Keratinocyte (primary cell): ENCODE results near the gene GNAS-AS1. TPM values are rescaled to one million over a fixed set of nuclear protein-coding genes. Genes with fewer than 3 reads are reported as not detected.

Experiments used
- DNase-seq: peaks from one replicate; pipeline ENCODE4 v3.0.0-alpha.2; 2011; ENCODE audit warnings: low read depth, missing footprints, low spot score
- FAIRE-seq: peaks from 2 replicates; lab custom pipeline; 2011; peaks lifted over from hg19 to GRCh38; lab: Jason Lieb, UNC
- H2AFZ ChIP-seq: 2 replicates; pipeline ENCODE4 v1.6.0; 2012; ENCODE audit warnings: low read length, control low read depth, inconsistent platforms; ENCODE audit not compliant: control insufficient read depth
- H3K27ac ChIP-seq: 2 replicates; pipeline ENCODE4 v1.5.1; 2011; ENCODE audit warnings: low read length; ENCODE audit not compliant: control insufficient read depth, insufficient read depth
- H3K27me3 ChIP-seq: 3 replicates; pipeline ENCODE4 v1.6.0; 2011; ENCODE audit warnings: low read length; ENCODE audit not compliant: control insufficient read depth, insufficient read depth; ENCODE audit errors: extremely low read depth
- H3K36me3 ChIP-seq, 2 experiments: 2 replicates in 1 of 2; 3 replicates in 1 of 2; pipeline ENCODE4 v1.5.1; 2011; ENCODE audit warnings: low read length in 2 of 2, mild to moderate bottlenecking in 1 of 2; ENCODE audit not compliant: control insufficient read depth in 2 of 2, insufficient read depth in 2 of 2; ENCODE audit errors: extremely low read depth in 1 of 2
- H3K4me1 ChIP-seq: 3 replicates; pipeline ENCODE4 v1.5.1; 2011; ENCODE audit warnings: low read length; ENCODE audit not compliant: control insufficient read depth, insufficient read depth; ENCODE audit errors: extremely low read depth
- H3K4me2 ChIP-seq: 3 replicates; pipeline ENCODE4 v1.6.0; 2011; ENCODE audit warnings: low read depth, low read length; ENCODE audit not compliant: control insufficient read depth, insufficient read depth; ENCODE audit errors: extremely low read depth
- H3K4me3 ChIP-seq, 3 experiments: fragments of 200-600 bp in 1 of 3; sonication (generic) in 1 of 3; 2 replicates in 2 of 3; 3 replicates in 1 of 3; pipeline ENCODE4 v1.5.1; 2011 to 2016; ENCODE audit warnings: low read length in 3 of 3, mild to moderate bottlenecking in 3 of 3, control low read depth in 2 of 3, inconsistent platforms in 1 of 3, low read depth in 1 of 3, mixed read lengths in 1 of 3, mixed run types in 1 of 3, moderate library complexity in 1 of 3; ENCODE audit not compliant: control insufficient read depth in 2 of 3, insufficient read depth in 2 of 3; ENCODE audit errors: extremely low read depth in 1 of 3
- H3K79me2 ChIP-seq: 2 replicates; pipeline ENCODE4 v1.6.0; 2012; ENCODE audit warnings: low read length; ENCODE audit not compliant: control insufficient read depth, insufficient read depth
- H3K9ac ChIP-seq: 3 replicates; pipeline ENCODE4 v1.6.0; 2011; ENCODE audit warnings: low read length; ENCODE audit not compliant: control insufficient read depth, insufficient read depth; ENCODE audit errors: extremely low read depth
- H3K9me1 ChIP-seq: 3 replicates; pipeline ENCODE4 v1.6.0; 2011; ENCODE audit warnings: low read length; ENCODE audit not compliant: control insufficient read depth, insufficient read depth; ENCODE audit errors: extremely low read depth
- H3K9me3 ChIP-seq: 2 replicates; pipeline ENCODE4 v1.5.1; 2012; ENCODE audit warnings: low read depth, low read length; ENCODE audit not compliant: control insufficient read depth
- H4K20me1 ChIP-seq: 3 replicates; pipeline ENCODE4 v1.6.0; 2011; ENCODE audit warnings: low read length; ENCODE audit not compliant: control insufficient read depth, insufficient read depth; ENCODE audit errors: extremely low read depth
- EZH2 ChIP-seq: IDR thresholded peaks from one replicate; pipeline ENCODE4 v1.6.1; 2012; ENCODE audit warnings: inconsistent platforms, mild to moderate bottlenecking, low read length, moderate library complexity
- dilution Hi-C: fragments of 300-500 bp; cut with MboI; formaldehyde crosslinking; loops from one replicate; pipeline ENCODE4 v1.7.0; 2020; ENCODE audit warnings: low sequenced_read_pairs; ENCODE audit not compliant: extremely low pct_ligation_motif_present
- polyA plus RNA-seq, 5 experiments: library from polyadenylated mRNA; depleted of rRNA in 3 of 5; stranded (reverse) in 3 of 5; stranded (forward) in 1 of 5; unstranded in 1 of 5; fragments of >200 nt; gene quantifications; 1 replicate in 1 of 5; 2 replicates in 3 of 5; 3 replicates in 1 of 5; pipeline versions ENCODE4 v1.2.1 to v1.2.3, GENCODE V29; 2011 to 2012; ENCODE audit warnings: missing spikeins in 2 of 5, low read depth in 1 of 5, low replicate concordance in 1 of 5
- TF ChIP-seq, protein P1 (sequence below), 3 experiments: IDR thresholded peaks in 1 of 3; conservative IDR thresholded peaks in 1 of 3; optimal IDR thresholded peaks in 1 of 3; 2 replicates in 2 of 3; 3 replicates in 1 of 3; pipeline versions ENCODE3 to v1.5.1; 2011; ENCODE audit warnings: low read length in 3 of 3, mild to moderate bottlenecking in 3 of 3, moderate library complexity in 2 of 3, control low read depth in 1 of 3, inconsistent platforms in 1 of 3; ENCODE audit not compliant: insufficient read depth in 2 of 3; ENCODE audit errors: extremely low read depth in 1 of 3

GNAS-AS1 gene
- polyA plus RNA-seq, 1 donor (not counting 4 experiments of a cell fraction or from before 2014, with no cell fraction given) = 0.31 TPM

DNA sequence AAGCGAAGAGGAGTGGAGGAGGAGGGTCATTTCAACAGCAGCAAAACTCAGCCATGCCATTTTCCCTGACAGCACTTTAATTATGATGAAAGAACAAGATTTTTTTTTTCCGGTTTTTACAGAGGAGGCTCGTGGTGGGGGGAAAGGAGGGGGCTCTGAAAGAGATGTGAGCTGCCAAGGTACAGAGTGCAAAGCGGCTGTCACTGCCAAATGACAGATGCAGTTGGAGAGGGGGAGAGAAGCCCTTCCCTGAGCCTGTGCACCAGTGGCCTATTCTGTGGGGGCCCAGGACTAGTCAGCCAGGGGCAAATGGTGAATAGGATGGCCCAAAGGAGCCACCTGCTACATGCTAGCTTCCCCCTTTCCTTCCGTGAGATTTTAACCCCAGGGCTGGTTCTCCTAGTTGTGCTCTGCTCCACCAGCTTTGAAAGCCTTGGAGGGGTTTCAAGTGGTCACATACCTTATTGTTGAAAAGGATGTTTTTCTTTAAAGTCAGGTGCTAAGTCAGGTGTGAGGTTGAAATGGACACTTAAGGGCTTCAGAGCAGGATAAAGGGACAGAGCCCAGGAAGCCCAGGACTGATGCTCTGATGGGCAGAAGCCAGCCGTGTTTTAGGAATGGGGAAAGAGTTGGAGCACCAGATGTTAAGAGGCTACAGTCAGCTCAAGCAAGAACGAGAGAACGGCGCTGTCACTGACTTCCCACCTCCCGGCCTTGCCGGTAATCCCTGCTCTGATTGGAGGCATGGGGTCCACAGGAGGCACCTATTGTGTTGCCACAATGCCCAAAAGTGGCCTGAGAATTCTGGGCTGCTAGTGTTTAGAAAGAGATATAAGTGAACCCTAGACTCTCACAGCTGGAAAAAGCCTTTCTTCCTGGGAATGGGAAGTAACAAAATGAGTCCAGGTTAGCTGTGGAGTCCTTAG lies 26.6 kb upstream of the GNAS-AS1 start:
- dilution Hi-C loops = no loop called here
- DNase-seq (no peak), FAIRE-seq (no peak)
- H4K20me1 ChIP-seq = no peaks in the 10 kb centered on the region
- no peak for TF ChIP-seq EZH2
- TF ChIP-seq, protein P1, sequence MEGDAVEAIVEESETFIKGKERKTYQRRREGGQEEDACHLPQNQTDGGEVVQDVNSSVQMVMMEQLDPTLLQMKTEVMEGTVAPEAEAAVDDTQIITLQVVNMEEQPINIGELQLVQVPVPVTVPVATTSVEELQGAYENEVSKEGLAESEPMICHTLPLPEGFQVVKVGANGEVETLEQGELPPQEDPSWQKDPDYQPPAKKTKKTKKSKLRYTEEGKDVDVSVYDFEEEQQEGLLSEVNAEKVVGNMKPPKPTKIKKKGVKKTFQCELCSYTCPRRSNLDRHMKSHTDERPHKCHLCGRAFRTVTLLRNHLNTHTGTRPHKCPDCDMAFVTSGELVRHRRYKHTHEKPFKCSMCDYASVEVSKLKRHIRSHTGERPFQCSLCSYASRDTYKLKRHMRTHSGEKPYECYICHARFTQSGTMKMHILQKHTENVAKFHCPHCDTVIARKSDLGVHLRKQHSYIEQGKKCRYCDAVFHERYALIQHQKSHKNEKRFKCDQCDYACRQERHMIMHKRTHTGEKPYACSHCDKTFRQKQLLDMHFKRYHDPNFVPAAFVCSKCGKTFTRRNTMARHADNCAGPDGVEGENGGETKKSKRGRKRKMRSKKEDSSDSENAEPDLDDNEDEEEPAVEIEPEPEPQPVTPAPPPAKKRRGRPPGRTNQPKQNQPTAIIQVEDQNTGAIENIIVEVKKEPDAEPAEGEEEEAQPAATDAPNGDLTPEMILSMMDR (optimal IDR thresholded peaks at IDR 0.05 in 1 of 3, IDR thresholded peaks at IDR 0.05 in 1 of 3, conservative IDR thresholded peaks at IDR 0.05 in 1 of 3; ENCODE audit: extremely low read depth in 1 of 3, insufficient read depth in 2 of 3, low read length in 3 of 3) = no peak
- H3K9ac ChIP-seq = no peak overlapping the region
- no peaks in the 10 kb centered on the region for H3K36me3 ChIP-seq
- H3K4me1 ChIP-seq = no peaks in the 10 kb centered on the region
- peaks cover 4% of the 10 kb centered on the region for H3K27me3 ChIP-seq
- H2AFZ ChIP-seq = no peak overlapping the region
- H3K4me2 ChIP-seq = no peak overlapping the region
- no peak overlapping the region for H3K4me3 ChIP-seq
- H3K27ac ChIP-seq = no peak overlapping the region
- H3K9me3 ChIP-seq = no peaks in the 10 kb centered on the region
- H3K79me2 ChIP-seq = no peaks in the 10 kb centered on the region
- no peaks in the 10 kb centered on the region for H3K9me1 ChIP-seq

DNA sequence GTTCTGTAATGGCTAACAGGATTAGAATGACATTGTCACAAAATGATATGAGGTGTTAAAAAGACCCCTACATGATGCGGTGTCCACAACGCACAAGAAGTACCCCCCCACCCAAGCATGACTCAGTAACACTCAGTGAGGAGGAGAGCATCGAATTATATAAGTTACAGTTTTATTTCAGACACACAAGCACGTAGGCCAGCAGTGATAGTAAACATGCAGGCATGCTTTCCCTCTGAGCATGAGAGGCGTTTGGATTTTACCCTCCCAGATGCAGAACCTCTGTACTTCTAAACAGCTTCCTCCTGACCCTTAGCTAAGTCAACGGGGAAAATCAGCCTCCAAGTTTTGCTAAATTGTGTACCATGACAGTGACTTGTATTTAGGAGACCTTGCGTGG lies 25.7 kb upstream of the GNAS-AS1 start:
- no peak overlapping the region for H3K9ac ChIP-seq
- TF ChIP-seq, protein P1 (optimal IDR thresholded peaks at IDR 0.05 in 1 of 3, IDR thresholded peaks at IDR 0.05 in 1 of 3, conservative IDR thresholded peaks at IDR 0.05 in 1 of 3; ENCODE audit: extremely low read depth in 1 of 3, insufficient read depth in 2 of 3, low read length in 3 of 3) = no peak
- TF ChIP-seq EZH2 = no peak
- no peaks in the 10 kb centered on the region for H3K9me3 ChIP-seq
- peaks cover 4% of the 10 kb centered on the region for H3K27me3 ChIP-seq
- H3K4me3 ChIP-seq = no peak overlapping the region
- no peaks in the 10 kb centered on the region for H4K20me1 ChIP-seq
- no peaks in the 10 kb centered on the region for H3K79me2 ChIP-seq
- no peak overlapping the region for H2AFZ ChIP-seq
- no peak overlapping the region for H3K27ac ChIP-seq
- dilution Hi-C loops = no loop called here
- DNase-seq = no peak
- H3K4me2 ChIP-seq = no peak overlapping the region
- no peaks in the 10 kb centered on the region for H3K36me3 ChIP-seq
- no peaks in the 10 kb centered on the region for H3K4me1 ChIP-seq
- H3K9me1 ChIP-seq = no peaks in the 10 kb centered on the region
- FAIRE-seq = no peak
